ENCODE measurements around the gene ITFG1. TPM values are rescaled to one million over a fixed set of nuclear protein-coding genes. Genes with fewer than 3 reads are reported as not detected.

Gene ITFG1
- total RNA-seq, 4 donors from 2014 or later = 12.9 to 100 (median 60.8) TPM

GRCh38 chr16:47492428-47493377, 31.8 kb upstream of the ITFG1 start:
- Histone ChIP-seq H3K27me3 (no peaks in the 10 kb centered on the region), H3K27ac (peak overlapping the region; percentile 61 to 75 (median 72)), H3K36me3 (peaks cover 0 to under 1% (median 0%) of the 10 kb centered on the region in 4 donors), H3K9me3 (peaks cover 11 to 18% of the 10 kb centered on the region in 2 donors), H3K4me3 (peak overlapping the region in 1 of 4 donors; percentile 10), H3K4me1 (peaks cover 3 to 29% (median 11%) of the 10 kb centered on the region in 4 donors)
- in situ Hi-C loops (cut with MboI; ENCODE audit: low pct_ligation_motif_present in 1 of 4, low pct_unique_long_range_greater_than_20kb in 1 of 4, low sequenced_read_pairs in 3 of 4) (no loop called here), intact Hi-C loops (cut with DNase I; ENCODE audit: low total_unique reads) (no loop called here)
- TF ChIP-seq POLR2A (IDR thresholded peaks at IDR 0.05) (peak; percentile 17), POLR2AphosphoS5 (IDR thresholded peaks at IDR 0.05) (peak; percentile 44 to 62 (median 60)), EP300 (IDR thresholded peaks at IDR 0.05; ENCODE audit: low read depth) (no peak), CTCF (IDR thresholded peaks at IDR 0.05) (no peak)
- 72% methylated on average over 10 of the region's 10 CpGs; no CpG with 5 or more reads in 1 of the 2 donors for WGBS, 2 donors (ENCODE audit: low coverage in 1 of 2)
- DNase-seq = peak; percentile 57

GRCh38 chr16:47492036-47492427, 31.2 kb upstream of the ITFG1 start:
- in situ Hi-C loops (cut with MboI; ENCODE audit: low pct_ligation_motif_present in 1 of 4, low pct_unique_long_range_greater_than_20kb in 1 of 4, low sequenced_read_pairs in 3 of 4) = no loop called here
- Histone ChIP-seq H3K4me1 (peaks cover 3 to 29% (median 11%) of the 10 kb centered on the region in 4 donors), H3K27ac (peak overlapping the region; percentile 61 to 75 (median 72)), H3K4me3 (no peak overlapping the region), H3K36me3 (peaks cover 0 to 7% (median 0%) of the 10 kb centered on the region in 4 donors), H3K27me3 (no peaks in the 10 kb centered on the region), H3K9me3 (peaks cover 11 to 18% of the 10 kb centered on the region in 2 donors)
- DNase-seq = no peak
- intact Hi-C loops (cut with DNase I; ENCODE audit: low total_unique reads) = no loop called here
- TF ChIP-seq EP300 (IDR thresholded peaks at IDR 0.05; ENCODE audit: low read depth) (no peak), CTCF (IDR thresholded peaks at IDR 0.05) (no peak), POLR2A (IDR thresholded peaks at IDR 0.05) (no peak), POLR2AphosphoS5 (IDR thresholded peaks at IDR 0.05) (no peak)
- 29 to 58% methylated on average over 1 of the region's 1 CpG for WGBS, 2 donors (ENCODE audit: low coverage in 1 of 2)

- no peaks in the 10 kb centered on the region for H3K27me3 ChIP-seq
- in situ Hi-C loops (cut with MboI; ENCODE audit: low pct_ligation_motif_present in 1 of 4, low pct_unique_long_range_greater_than_20kb in 1 of 4, low sequenced_read_pairs in 3 of 4) = no loop called here
- intact Hi-C loops (cut with DNase I; ENCODE audit: low total_unique reads) = no loop called here
- H3K36me3 ChIP-seq = peaks cover 0 to 9% (median 0%) of the 10 kb centered on the region in 4 donors
- peaks cover 11 to 18% of the 10 kb centered on the region in 2 donors for H3K9me3 ChIP-seq
- peaks cover 3 to 29% (median 11%) of the 10 kb centered on the region in 4 donors for H3K4me1 ChIP-seq
- no peak overlapping the region for H3K27ac ChIP-seq
- no peak for DNase-seq
- no peak overlapping the region for H3K4me3 ChIP-seq
- no peak for TF ChIP-seq EP300 (IDR thresholded peaks at IDR 0.05; ENCODE audit: low read depth)
- TF ChIP-seq POLR2AphosphoS5 (IDR thresholded peaks at IDR 0.05) = no peak
- no peak for TF ChIP-seq POLR2A (IDR thresholded peaks at IDR 0.05)
- no peak for TF ChIP-seq CTCF (IDR thresholded peaks at IDR 0.05)
Measured at GRCh38 chr16:47490471-47490870, 29.6 kb upstream of the ITFG1 start.

- WGBS, 2 donors (ENCODE audit: low coverage in 1 of 2) = 97 to 98% methylated on average over 3 of the region's 3 CpGs
- no peaks in the 10 kb centered on the region for H3K27me3 ChIP-seq
- intact Hi-C loops (cut with DNase I; ENCODE audit: low total_unique reads) (no loop called here), in situ Hi-C loops (cut with MboI; ENCODE audit: low pct_ligation_motif_present in 1 of 4, low pct_unique_long_range_greater_than_20kb in 1 of 4, low sequenced_read_pairs in 3 of 4) (no loop called here)
- H3K4me3 ChIP-seq = no peak overlapping the region
- H3K9me3 ChIP-seq = peaks cover 11 to 18% of the 10 kb centered on the region in 2 donors
- peaks cover 0 to 21% (median 4%) of the 10 kb centered on the region in 4 donors for H3K4me1 ChIP-seq
- TF ChIP-seq POLR2A (IDR thresholded peaks at IDR 0.05) (no peak), CTCF (IDR thresholded peaks at IDR 0.05) (no peak), EP300 (IDR thresholded peaks at IDR 0.05; ENCODE audit: low read depth) (no peak)
- no peak overlapping the region for H3K27ac ChIP-seq
- DNase-seq = no peak
- peaks cover 0 to 9% (median 0%) of the 10 kb centered on the region in 4 donors for H3K36me3 ChIP-seq
Measured at GRCh38 chr16:47488051-47488450, 27.2 kb upstream of the ITFG1 start.

Data from transverse colon (tissue), 4 donors.